ENCODE measurements around the gene TECPR1.
A peak's percentile ranks its signal among the peaks of the same experiment; 100 is the strongest.

TECPR1 gene

DNA sequence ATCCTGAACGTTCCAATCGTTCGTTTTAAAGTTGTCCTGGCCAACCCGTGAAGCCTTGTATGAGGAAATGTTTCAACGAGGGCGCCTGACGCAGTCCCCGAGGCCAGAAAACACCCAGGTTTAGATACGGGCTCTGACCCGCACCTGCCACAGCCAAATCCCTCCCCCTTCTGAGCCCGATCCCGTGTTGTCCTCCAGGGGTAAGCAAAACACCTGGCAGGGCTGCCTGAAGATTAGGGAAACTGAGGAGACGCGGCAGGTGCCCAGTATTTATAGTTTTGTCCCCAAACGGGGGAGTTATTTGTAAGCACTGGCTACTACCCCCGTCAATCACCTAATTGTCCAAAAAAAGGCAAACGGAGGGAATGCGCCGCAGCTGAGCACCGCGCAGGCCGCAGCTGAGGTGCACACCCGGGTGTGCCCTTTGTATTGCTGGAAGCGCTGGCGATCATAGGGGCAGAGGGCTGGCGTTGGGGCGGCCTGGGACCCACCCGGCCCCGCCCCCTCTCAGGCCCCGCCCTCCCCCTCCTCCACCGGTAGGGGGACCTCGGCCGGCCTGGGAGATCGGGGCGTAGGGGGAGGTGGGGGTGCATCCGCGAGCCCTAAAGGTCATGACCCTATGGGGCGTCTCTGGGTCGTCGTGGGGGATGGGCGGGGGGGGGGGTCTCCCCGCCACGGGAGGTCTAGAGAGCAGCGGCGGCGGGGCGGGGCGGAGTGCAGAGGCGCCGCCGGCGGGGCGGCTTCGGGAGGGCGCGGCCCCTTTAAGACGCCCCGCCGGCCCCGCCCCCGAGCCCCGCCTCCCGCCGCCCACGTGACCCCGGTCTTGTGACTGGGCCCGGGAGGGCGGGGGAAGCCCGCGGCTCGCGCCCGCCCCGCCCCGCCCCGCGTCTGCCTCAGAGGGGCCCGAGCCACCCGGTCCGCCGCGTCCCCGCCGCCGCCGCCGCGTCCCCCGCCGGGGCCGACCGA lies 29.0 kb upstream of the TECPR1 start, which contains the start of gene BRI3 (continued):
- TF ChIP-seq ZNF16 (tag by site-specific recombination; IDR thresholded peaks at IDR 0.05; ENCODE audit: low read depth) (no peak), MEIS1 (CRISPR knock-in tag; IDR thresholded peaks at IDR 0.05; ENCODE audit: borderline replicate concordance) (no peak), ZNF621 (tag by site-specific recombination; IDR thresholded peaks at IDR 0.05) (no peak), PBX3 (CRISPR knock-in tag; IDR thresholded peaks at IDR 0.05) (no peak), ZNF776 (tag by site-specific recombination; IDR thresholded peaks at IDR 0.05; ENCODE audit: borderline replicate concordance) (no peak), TCF7L2 (IDR thresholded peaks at IDR 0.05; ENCODE audit: borderline replicate concordance, low read depth, low read length) (no peak), ZNF707 (tag by site-specific recombination; IDR thresholded peaks at IDR 0.05) (no peak), ZNF404 (tag by site-specific recombination; IDR thresholded peaks at IDR 0.05) (no peak), ELK4 (IDR thresholded peaks at IDR 0.05; ENCODE audit: borderline replicate concordance, low read depth, low read length) (no peak), ZNF391 (tag by site-specific recombination; IDR thresholded peaks at IDR 0.05; ENCODE audit: borderline replicate concordance, low read depth) (no peak), ZNF138 (tag by site-specific recombination; IDR thresholded peaks at IDR 0.05; ENCODE audit: borderline replicate concordance) (no peak), HOXA7 (CRISPR knock-in tag; IDR thresholded peaks at IDR 0.05; ENCODE audit: borderline replicate concordance) (no peak), ZNF600 (tag by site-specific recombination; IDR thresholded peaks at IDR 0.05) (0 out of 2 replicates have a peak, but pooled peaks have one; percentile 9), BCL11B (tag by site-specific recombination; IDR thresholded peaks at IDR 0.05; ENCODE audit: low read depth) (no peak), INSM2 (tag by site-specific recombination; IDR thresholded peaks at IDR 0.05) (no peak), ZNF785 (tag by site-specific recombination; IDR thresholded peaks at IDR 0.05) (no peak), KLF8 (tag by site-specific recombination; IDR thresholded peaks at IDR 0.05) (peak; percentile 51; the same call in 1 of the 2 replicates)
- TF ChIP-seq, protein P1, sequence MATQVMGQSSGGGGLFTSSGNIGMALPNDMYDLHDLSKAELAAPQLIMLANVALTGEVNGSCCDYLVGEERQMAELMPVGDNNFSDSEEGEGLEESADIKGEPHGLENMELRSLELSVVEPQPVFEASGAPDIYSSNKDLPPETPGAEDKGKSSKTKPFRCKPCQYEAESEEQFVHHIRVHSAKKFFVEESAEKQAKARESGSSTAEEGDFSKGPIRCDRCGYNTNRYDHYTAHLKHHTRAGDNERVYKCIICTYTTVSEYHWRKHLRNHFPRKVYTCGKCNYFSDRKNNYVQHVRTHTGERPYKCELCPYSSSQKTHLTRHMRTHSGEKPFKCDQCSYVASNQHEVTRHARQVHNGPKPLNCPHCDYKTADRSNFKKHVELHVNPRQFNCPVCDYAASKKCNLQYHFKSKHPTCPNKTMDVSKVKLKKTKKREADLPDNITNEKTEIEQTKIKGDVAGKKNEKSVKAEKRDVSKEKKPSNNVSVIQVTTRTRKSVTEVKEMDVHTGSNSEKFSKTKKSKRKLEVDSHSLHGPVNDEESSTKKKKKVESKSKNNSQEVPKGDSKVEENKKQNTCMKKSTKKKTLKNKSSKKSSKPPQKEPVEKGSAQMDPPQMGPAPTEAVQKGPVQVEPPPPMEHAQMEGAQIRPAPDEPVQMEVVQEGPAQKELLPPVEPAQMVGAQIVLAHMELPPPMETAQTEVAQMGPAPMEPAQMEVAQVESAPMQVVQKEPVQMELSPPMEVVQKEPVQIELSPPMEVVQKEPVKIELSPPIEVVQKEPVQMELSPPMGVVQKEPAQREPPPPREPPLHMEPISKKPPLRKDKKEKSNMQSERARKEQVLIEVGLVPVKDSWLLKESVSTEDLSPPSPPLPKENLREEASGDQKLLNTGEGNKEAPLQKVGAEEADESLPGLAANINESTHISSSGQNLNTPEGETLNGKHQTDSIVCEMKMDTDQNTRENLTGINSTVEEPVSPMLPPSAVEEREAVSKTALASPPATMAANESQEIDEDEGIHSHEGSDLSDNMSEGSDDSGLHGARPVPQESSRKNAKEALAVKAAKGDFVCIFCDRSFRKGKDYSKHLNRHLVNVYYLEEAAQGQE (tag by site-specific recombination; IDR thresholded peaks at IDR 0.05), result no peak
- TF ChIP-seq, protein P2, sequence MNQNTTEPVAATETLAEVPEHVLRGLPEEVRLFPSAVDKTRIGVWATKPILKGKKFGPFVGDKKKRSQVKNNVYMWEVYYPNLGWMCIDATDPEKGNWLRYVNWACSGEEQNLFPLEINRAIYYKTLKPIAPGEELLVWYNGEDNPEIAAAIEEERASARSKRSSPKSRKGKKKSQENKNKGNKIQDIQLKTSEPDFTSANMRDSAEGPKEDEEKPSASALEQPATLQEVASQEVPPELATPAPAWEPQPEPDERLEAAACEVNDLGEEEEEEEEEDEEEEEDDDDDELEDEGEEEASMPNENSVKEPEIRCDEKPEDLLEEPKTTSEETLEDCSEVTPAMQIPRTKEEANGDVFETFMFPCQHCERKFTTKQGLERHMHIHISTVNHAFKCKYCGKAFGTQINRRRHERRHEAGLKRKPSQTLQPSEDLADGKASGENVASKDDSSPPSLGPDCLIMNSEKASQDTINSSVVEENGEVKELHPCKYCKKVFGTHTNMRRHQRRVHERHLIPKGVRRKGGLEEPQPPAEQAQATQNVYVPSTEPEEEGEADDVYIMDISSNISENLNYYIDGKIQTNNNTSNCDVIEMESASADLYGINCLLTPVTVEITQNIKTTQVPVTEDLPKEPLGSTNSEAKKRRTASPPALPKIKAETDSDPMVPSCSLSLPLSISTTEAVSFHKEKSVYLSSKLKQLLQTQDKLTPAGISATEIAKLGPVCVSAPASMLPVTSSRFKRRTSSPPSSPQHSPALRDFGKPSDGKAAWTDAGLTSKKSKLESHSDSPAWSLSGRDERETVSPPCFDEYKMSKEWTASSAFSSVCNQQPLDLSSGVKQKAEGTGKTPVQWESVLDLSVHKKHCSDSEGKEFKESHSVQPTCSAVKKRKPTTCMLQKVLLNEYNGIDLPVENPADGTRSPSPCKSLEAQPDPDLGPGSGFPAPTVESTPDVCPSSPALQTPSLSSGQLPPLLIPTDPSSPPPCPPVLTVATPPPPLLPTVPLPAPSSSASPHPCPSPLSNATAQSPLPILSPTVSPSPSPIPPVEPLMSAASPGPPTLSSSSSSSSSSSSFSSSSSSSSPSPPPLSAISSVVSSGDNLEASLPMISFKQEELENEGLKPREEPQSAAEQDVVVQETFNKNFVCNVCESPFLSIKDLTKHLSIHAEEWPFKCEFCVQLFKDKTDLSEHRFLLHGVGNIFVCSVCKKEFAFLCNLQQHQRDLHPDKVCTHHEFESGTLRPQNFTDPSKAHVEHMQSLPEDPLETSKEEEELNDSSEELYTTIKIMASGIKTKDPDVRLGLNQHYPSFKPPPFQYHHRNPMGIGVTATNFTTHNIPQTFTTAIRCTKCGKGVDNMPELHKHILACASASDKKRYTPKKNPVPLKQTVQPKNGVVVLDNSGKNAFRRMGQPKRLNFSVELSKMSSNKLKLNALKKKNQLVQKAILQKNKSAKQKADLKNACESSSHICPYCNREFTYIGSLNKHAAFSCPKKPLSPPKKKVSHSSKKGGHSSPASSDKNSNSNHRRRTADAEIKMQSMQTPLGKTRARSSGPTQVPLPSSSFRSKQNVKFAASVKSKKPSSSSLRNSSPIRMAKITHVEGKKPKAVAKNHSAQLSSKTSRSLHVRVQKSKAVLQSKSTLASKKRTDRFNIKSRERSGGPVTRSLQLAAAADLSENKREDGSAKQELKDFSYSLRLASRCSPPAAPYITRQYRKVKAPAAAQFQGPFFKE (tag by site-specific recombination; IDR thresholded peaks at IDR 0.05; ENCODE audit: borderline replicate concordance), result no peak
- TF ChIP-seq, protein P3, sequence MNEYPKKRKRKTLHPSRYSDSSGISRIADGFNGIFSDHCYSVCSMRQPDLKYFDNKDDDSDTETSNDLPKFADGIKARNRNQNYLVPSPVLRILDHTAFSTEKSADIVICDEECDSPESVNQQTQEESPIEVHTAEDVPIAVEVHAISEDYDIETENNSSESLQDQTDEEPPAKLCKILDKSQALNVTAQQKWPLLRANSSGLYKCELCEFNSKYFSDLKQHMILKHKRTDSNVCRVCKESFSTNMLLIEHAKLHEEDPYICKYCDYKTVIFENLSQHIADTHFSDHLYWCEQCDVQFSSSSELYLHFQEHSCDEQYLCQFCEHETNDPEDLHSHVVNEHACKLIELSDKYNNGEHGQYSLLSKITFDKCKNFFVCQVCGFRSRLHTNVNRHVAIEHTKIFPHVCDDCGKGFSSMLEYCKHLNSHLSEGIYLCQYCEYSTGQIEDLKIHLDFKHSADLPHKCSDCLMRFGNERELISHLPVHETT (tag by site-specific recombination; IDR thresholded peaks at IDR 0.05), result no peak
- TF ChIP-seq, protein P4, sequence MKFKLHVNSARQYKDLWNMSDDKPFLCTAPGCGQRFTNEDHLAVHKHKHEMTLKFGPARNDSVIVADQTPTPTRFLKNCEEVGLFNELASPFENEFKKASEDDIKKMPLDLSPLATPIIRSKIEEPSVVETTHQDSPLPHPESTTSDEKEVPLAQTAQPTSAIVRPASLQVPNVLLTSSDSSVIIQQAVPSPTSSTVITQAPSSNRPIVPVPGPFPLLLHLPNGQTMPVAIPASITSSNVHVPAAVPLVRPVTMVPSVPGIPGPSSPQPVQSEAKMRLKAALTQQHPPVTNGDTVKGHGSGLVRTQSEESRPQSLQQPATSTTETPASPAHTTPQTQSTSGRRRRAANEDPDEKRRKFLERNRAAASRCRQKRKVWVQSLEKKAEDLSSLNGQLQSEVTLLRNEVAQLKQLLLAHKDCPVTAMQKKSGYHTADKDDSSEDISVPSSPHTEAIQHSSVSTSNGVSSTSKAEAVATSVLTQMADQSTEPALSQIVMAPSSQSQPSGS (tag by site-specific recombination; IDR thresholded peaks at IDR 0.05; ENCODE audit: low read depth), result no peak

Data from HEK293 (cell line).